ENCODE data around the gene GHR.

The GHR gene

GRCh38 chr5:42745426-42745825 is 322.2 kb downstream of the GHR start:
- no peak for DNase-seq

- no peak for DNase-seq
Observed at GRCh38 chr5:42745856-42746255, 322.6 kb downstream of the GHR start.

- no peak for DNase-seq
Observed at GRCh38 chr5:42749020-42749419, 325.8 kb downstream of the GHR start.

- no peak for DNase-seq
Observed at GRCh38 chr5:42750507-42750906, 327.3 kb downstream of the GHR start.

- no peak for DNase-seq
Observed at GRCh38 chr5:42751044-42751443, 327.8 kb downstream of the GHR start.

GRCh38 chr5:42753099-42753498 is 329.9 kb downstream of the GHR start:
- DNase-seq = no peak

- DNase-seq = peak; percentile 7
Observed at GRCh38 chr5:42756606-42757601, 333.7 kb downstream of the GHR start, which contains the start of gene CCDC152. TSS of gene CCDC152 (plus strand) at chr5:42756818. CDS start at chr5:42759122, 2,304 bp downstream.

GRCh38 chr5:42759456-42759855 is 336.2 kb downstream of the GHR start:
- DNase-seq = no peak

GRCh38 chr5:42760426-42760825 is 337.2 kb downstream of the GHR start:
- DNase-seq = no peak

GRCh38 chr5:42761791-42762190 is 338.6 kb downstream of the GHR start:
- DNase-seq = no peak

GRCh38 chr5:42767491-42768105 is 344.4 kb downstream of the GHR start:
- DNase-seq = no peak

GRCh38 chr5:42768106-42768504 is 344.9 kb downstream of the GHR start:
- no peak for DNase-seq

- DNase-seq = no peak
Observed at GRCh38 chr5:42770003-42770402, 346.8 kb downstream of the GHR start.
